Subcutaneous abdominal adipose tissue (tissue), 5 donors: Measurements from ENCODE around the gene PSMD5.

Experiments
- H3K27ac ChIP-seq: one replicate; pipeline ENCODE4 v1.7.0; 2013; ENCODE audit warnings: low read depth, mild to moderate bottlenecking, inconsistent platforms, low read length, moderate library complexity
- H3K27me3 ChIP-seq, 5 donors: one replicate each; pipeline ENCODE4 v1.7.0; 2013; ENCODE audit warnings: low read length in 5 of 5, inconsistent platforms in 1 of 5; ENCODE audit not compliant: control insufficient read depth in 5 of 5, insufficient read depth in 4 of 5
- H3K36me3 ChIP-seq, 5 donors: one replicate each; pipeline ENCODE4 v1.7.0; 2013; ENCODE audit warnings: low read length in 5 of 5; ENCODE audit not compliant: control insufficient read depth in 5 of 5, insufficient read depth in 5 of 5
- H3K4me1 ChIP-seq, 5 donors: one replicate each; pipeline ENCODE4 v1.7.0; 2013; ENCODE audit warnings: low read length in 5 of 5, mild to moderate bottlenecking in 3 of 5, moderate library complexity in 1 of 5; ENCODE audit not compliant: control insufficient read depth in 5 of 5, insufficient read depth in 5 of 5
- H3K4me3 ChIP-seq, 5 donors: one replicate each; pipeline ENCODE4 v1.7.0; 2013; ENCODE audit warnings: low read length in 5 of 5, low read depth in 1 of 5
- H3K9ac ChIP-seq, 5 donors: one replicate each; pipeline ENCODE4 v1.7.0; 2013; ENCODE audit warnings: low read length in 5 of 5, mild to moderate bottlenecking in 4 of 5, moderate library complexity in 3 of 5
- H3K9me3 ChIP-seq, 5 donors: one replicate each; pipeline ENCODE4 v1.7.0; 2013; ENCODE audit warnings: low read length in 5 of 5; ENCODE audit not compliant: control insufficient read depth in 5 of 5
- donor health status: healthy.
- donor health status: healthy.
- donor health status: healthy.
- donor health status: healthy.
- donor health status: healthy.

The PSMD5 gene

GRCh38 chr9:120846251-120846889, 3.6 kb upstream of the PSMD5 start:
- H3K9ac ChIP-seq, result no peak overlapping the region
- H3K9me3 ChIP-seq, result no peaks in the 10 kb centered on the region
- no peak overlapping the region for H3K27ac ChIP-seq
- H3K4me1 ChIP-seq, result peaks cover 2 to 27% (median 21%) of the 10 kb centered on the region in 5 donors
- H3K27me3 ChIP-seq, result no peaks in the 10 kb centered on the region
- no peak overlapping the region for H3K4me3 ChIP-seq
- peaks cover 0 to 21% (median 3%) of the 10 kb centered on the region in 5 donors for H3K36me3 ChIP-seq

DNA sequence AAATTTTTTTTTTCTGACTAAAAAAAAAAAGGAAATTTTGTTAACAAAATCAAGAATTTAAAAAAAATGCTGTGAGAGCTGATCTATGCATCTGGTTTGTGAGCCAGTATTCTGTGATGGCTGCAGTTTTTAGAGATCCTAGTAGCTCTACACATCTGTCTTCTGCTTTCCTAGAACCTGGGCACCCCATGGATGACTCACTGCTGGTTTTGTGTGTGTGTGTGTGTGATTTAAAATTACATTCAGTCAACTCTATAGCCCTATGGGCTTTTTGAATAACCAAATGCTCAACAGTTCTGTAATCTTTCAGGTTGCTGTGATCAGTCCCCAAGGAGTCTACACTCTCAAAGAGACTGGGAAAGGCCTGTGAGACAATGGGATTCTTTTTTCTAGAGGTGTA, 2.5 kb upstream of the PSMD5 start:
- H3K4me3 ChIP-seq, result no peak overlapping the region
- H3K9me3 ChIP-seq, result no peaks in the 10 kb centered on the region
- no peak overlapping the region for H3K27ac ChIP-seq
- H3K27me3 ChIP-seq, result no peaks in the 10 kb centered on the region
- peaks cover 0 to 15% (median 3%) of the 10 kb centered on the region in 5 donors for H3K36me3 ChIP-seq
- peaks cover 2 to 27% (median 21%) of the 10 kb centered on the region in 5 donors for H3K4me1 ChIP-seq
- no peak overlapping the region for H3K9ac ChIP-seq

DNA sequence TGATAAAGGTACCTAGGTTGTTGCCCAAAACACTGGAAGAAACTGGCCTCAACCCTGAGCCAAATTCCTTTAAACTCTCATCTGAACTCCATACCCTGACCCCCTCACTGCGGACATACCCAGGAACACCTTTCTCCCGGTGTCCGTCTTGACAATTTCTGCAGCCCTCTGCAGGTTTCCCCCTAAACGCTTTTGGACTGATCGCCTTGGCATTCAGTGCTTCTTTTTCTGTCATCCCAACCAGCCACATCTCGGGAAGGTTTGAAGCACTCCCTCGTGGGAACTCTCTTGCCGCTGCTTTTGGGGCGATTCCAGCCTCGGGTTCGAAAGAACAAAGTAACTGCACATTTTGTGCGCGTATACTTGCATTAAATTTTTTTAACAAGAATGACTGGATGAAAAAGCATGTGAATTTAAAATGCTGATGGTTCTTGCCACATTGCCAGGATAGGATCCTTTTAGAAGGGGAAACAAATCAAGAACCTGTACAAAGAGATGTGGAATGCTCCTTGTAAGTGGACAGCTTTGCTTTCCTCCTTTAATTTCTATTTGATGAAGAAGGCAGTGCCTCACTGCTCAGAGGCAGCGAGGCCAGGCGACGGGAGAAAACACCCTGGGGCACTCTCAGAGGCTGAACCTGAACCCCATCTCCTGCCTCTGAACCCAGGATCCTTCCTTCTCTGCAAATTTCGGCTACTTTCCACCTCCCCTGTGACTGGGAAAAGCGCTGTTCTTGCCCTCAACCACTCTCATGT, 615 bp downstream of the PSMD5 start:
- H3K4me3 ChIP-seq, result peak overlapping the region; percentile 86 to 97 (median 93)
- peak overlapping the region; percentile 90 for H3K27ac ChIP-seq
- no peaks in the 10 kb centered on the region for H3K9me3 ChIP-seq
- H3K27me3 ChIP-seq, result no peaks in the 10 kb centered on the region
- peak overlapping the region; percentile 78 to 99 (median 98) for H3K9ac ChIP-seq
- peaks cover 0 to 9% (median 5%) of the 10 kb centered on the region in 5 donors for H3K36me3 ChIP-seq
- H3K4me1 ChIP-seq, result peaks cover 2 to 27% (median 21%) of the 10 kb centered on the region in 5 donors

- Histone ChIP-seq H3K9me3 (no peaks in the 10 kb centered on the region), H3K27ac (no peak overlapping the region), H3K4me1 (peaks cover 2 to 26% (median 20%) of the 10 kb centered on the region in 5 donors), H3K4me3 (no peak overlapping the region), H3K27me3 (no peaks in the 10 kb centered on the region), H3K9ac (peak overlapping the region in 2 of 5 donors; percentile 35 to 46), H3K36me3 (peaks cover 2 to 15% (median 6%) of the 10 kb centered on the region in 5 donors)
Observed at GRCh38 chr9:120839146-120839545, 3.6 kb downstream of the PSMD5 start.

DNA sequence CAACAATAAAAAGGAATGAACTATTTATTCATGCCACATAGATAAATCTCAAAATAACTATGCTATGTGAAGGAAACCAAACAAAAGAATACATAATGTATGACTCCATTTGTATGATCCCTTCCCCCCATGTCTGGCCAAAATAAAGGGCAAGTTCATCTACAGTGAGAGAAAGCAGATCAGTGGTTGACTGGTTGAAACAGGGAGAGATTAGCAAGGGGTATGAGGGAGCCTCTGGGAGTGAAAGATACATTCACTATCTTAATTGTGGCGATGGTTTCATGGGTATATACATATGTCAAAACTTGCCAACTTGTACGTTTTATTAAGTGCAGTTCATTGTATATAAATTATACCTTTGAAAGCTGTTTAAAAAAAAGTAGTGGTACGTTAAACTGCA, 4.8 kb downstream of the PSMD5 start:
- H3K4me1 ChIP-seq, result peaks cover 0 to 14% (median 12%) of the 10 kb centered on the region in 5 donors

GRCh38 chr9:120833325-120833724, 9.4 kb downstream of the PSMD5 start:
- peaks cover 39 to 51% (median 45%) of the 10 kb centered on the region in 5 donors for H3K36me3 ChIP-seq
- H3K4me1 ChIP-seq, result no peaks in the 10 kb centered on the region
- H3K9me3 ChIP-seq, result no peaks in the 10 kb centered on the region
- no peak overlapping the region for H3K4me3 ChIP-seq
- no peak overlapping the region for H3K9ac ChIP-seq
- H3K27me3 ChIP-seq, result no peaks in the 10 kb centered on the region
- no peak overlapping the region for H3K27ac ChIP-seq

More for the DNA sequence above, 4.8 kb downstream of the PSMD5 start:
- Histone ChIP-seq H3K9me3 (no peaks in the 10 kb centered on the region), H3K36me3 (peaks cover 7 to 17% (median 10%) of the 10 kb centered on the region in 5 donors), H3K27ac (no peak overlapping the region), H3K27me3 (no peaks in the 10 kb centered on the region), H3K4me3 (no peak overlapping the region), H3K9ac (no peak overlapping the region)

- H3K36me3 ChIP-seq, result peaks cover 39 to 51% (median 45%) of the 10 kb centered on the region in 5 donors
- H3K27me3 ChIP-seq, result no peaks in the 10 kb centered on the region
- no peaks in the 10 kb centered on the region for H3K9me3 ChIP-seq
Observed at GRCh38 chr9:120832807-120833206, 9.9 kb downstream of the PSMD5 start.

GRCh38 chr9:120830865-120831264, 11.9 kb downstream of the PSMD5 start:
- peaks cover 47 to 61% (median 54%) of the 10 kb centered on the region in 5 donors for H3K36me3 ChIP-seq
- no peak overlapping the region for H3K9ac ChIP-seq

More at GRCh38 chr9:120832807-120833206, 9.9 kb downstream of the PSMD5 start:
- Histone ChIP-seq H3K27ac (no peak overlapping the region), H3K4me3 (no peak overlapping the region), H3K9ac (no peak overlapping the region), H3K4me1 (no peaks in the 10 kb centered on the region)

DNA sequence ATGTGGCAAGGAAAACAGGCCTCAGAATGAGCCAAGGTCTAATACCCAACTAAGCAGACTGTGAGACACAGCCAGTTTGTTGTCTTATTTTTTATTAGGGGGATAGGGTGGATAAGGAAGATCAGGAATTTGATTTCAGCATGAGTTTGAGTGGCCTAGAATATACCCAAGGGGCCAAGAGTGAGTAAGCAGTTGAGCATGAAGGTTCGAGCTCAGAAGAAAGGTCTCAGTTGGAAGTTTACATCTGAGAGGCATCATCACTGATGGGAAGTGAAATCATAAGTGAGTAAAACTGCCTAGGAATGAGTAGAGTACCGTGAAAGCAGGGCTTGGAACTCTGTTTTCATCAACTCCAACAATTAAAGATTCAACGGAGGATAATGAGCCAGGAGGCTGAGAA, 12.6 kb downstream of the PSMD5 start:
- no peaks in the 10 kb centered on the region for H3K9me3 ChIP-seq
- no peaks in the 10 kb centered on the region for H3K27me3 ChIP-seq
- H3K27ac ChIP-seq, result no peak overlapping the region
- peaks cover 46 to 61% (median 55%) of the 10 kb centered on the region in 5 donors for H3K36me3 ChIP-seq
- no peak overlapping the region for H3K9ac ChIP-seq
- no peak overlapping the region for H3K4me3 ChIP-seq
- H3K4me1 ChIP-seq, result no peaks in the 10 kb centered on the region

More at GRCh38 chr9:120830865-120831264, 11.9 kb downstream of the PSMD5 start:
- Histone ChIP-seq H3K9me3 (no peaks in the 10 kb centered on the region), H3K4me1 (no peaks in the 10 kb centered on the region), H3K27me3 (no peaks in the 10 kb centered on the region), H3K27ac (no peak overlapping the region), H3K4me3 (no peak overlapping the region)

DNA sequence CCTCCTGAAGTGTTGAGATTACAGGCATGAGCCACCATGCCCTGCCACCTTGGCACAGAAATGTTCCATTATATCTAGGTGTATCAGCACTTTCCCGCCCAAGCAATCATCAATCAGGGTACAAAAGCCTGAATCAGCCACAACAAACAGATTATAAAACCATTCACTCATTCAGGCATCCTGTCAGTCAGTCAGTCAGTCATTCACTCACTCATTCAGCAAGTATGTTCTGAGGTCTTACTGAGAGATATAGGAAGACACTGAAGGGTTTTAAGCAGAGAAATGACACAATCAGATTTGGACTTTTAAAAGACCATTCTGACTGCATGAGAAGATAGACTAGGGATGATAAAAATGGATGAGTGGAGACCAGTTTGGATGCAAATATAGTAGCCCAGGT, 13.1 kb downstream of the PSMD5 start:
- Histone ChIP-seq H3K4me3 (no peak overlapping the region), H3K9me3 (no peaks in the 10 kb centered on the region), H3K27me3 (no peaks in the 10 kb centered on the region), H3K36me3 (peaks cover 44 to 61% (median 55%) of the 10 kb centered on the region in 5 donors), H3K9ac (no peak overlapping the region), H3K4me1 (no peaks in the 10 kb centered on the region), H3K27ac (no peak overlapping the region)
